ENCODE results near the gene FAM120B. TPM values are rescaled to one million over a fixed set of nuclear protein-coding genes. Genes with fewer than 3 reads are reported as not detected.

The FAM120B gene
- total RNA-seq, 4 donors from 2014 or later, result 10.7 to 17.0 (median 13.5) TPM

- intact Hi-C loops (cut with DNase I; ENCODE audit: low total_unique reads), result no loop called here
- ATAC-seq (no peak), DNase-seq (no peak)
- Histone ChIP-seq H3K36me3 (no peaks in the 10 kb centered on the region), H3K4me1 (peaks cover 16 to 28% of the 10 kb centered on the region in 2 donors), H3K27ac (no peak overlapping the region), H3K27me3 (peaks cover 56 to 62% (median 61%) of the 10 kb centered on the region in 3 donors), H3K9me3 (no peaks in the 10 kb centered on the region), H3K4me3 (peak overlapping the region in 3 of 4 donors; percentile 51 to 77 (median 68))
- TF ChIP-seq POLR2A (IDR thresholded peaks at IDR 0.05) (no peak), CTCF (IDR thresholded peaks at IDR 0.05 in 4 of 5, conservative IDR thresholded peaks at IDR 0.05 in 1 of 5) (no peak)
- in situ Hi-C loops (cut with MboI; ENCODE audit: low sequenced_read_pairs in 4 of 4), result loop anchor here (10.0 to 25.0 kb wide), 3 partner anchors 259 to 462 kb away; no protein-coding TSS in a partner anchor
These were observed 10.2 kb upstream of the FAM120B start for GRCh38 chr6:170296423-170296745.

GRCh38 chr6:170296746-170297575, 9.6 kb upstream of the FAM120B start:
- no peak overlapping the region for H3K27ac ChIP-seq
- intact Hi-C loops (cut with DNase I; ENCODE audit: low total_unique reads), result no loop called here
- peaks cover 12 to 22% of the 10 kb centered on the region in 2 donors for H3K4me1 ChIP-seq
- H3K4me3 ChIP-seq, result no peak overlapping the region
- in situ Hi-C loops (cut with MboI; ENCODE audit: low sequenced_read_pairs in 4 of 4), result loop anchor here (10.0 to 25.0 kb wide), 3 partner anchors 260 to 462 kb away; no protein-coding TSS in a partner anchor
- TF ChIP-seq POLR2A (IDR thresholded peaks at IDR 0.05) (no peak), CTCF (IDR thresholded peaks at IDR 0.05 in 4 of 5, conservative IDR thresholded peaks at IDR 0.05 in 1 of 5) (no peak)
- DNase-seq, result no peak
- peaks cover 51 to 56% (median 55%) of the 10 kb centered on the region in 3 donors for H3K27me3 ChIP-seq
- H3K9me3 ChIP-seq, result no peaks in the 10 kb centered on the region
- no peak for ATAC-seq
- H3K36me3 ChIP-seq, result no peaks in the 10 kb centered on the region

- Histone ChIP-seq H3K27ac (no peak overlapping the region), H3K27me3 (peaks cover 43 to 49% (median 48%) of the 10 kb centered on the region in 3 donors), H3K36me3 (no peaks in the 10 kb centered on the region), H3K9me3 (no peaks in the 10 kb centered on the region), H3K4me1 (peaks cover 5 to 14% of the 10 kb centered on the region in 2 donors), H3K4me3 (no peak overlapping the region)
- no peak for DNase-seq
- intact Hi-C loops (cut with DNase I; ENCODE audit: low total_unique reads), result no loop called here
- in situ Hi-C loops (cut with MboI; ENCODE audit: low sequenced_read_pairs in 4 of 4), result loop anchor here (10.0 to 25.0 kb wide), 3 partner anchors 260 to 463 kb away; no protein-coding TSS in a partner anchor
- ATAC-seq, result no peak
- TF ChIP-seq POLR2A (IDR thresholded peaks at IDR 0.05), result no peak
- TF ChIP-seq CTCF (IDR thresholded peaks at IDR 0.05 in 4 of 5, conservative IDR thresholded peaks at IDR 0.05 in 1 of 5), result no peak
These were observed 8.8 kb upstream of the FAM120B start for GRCh38 chr6:170297576-170298330.

GRCh38 chr6:170298688-170299087, 7.9 kb upstream of the FAM120B start:
- H3K36me3 ChIP-seq, result no peaks in the 10 kb centered on the region
- no peak overlapping the region for H3K4me3 ChIP-seq
- intact Hi-C loops (cut with DNase I; ENCODE audit: low total_unique reads) (no loop called here), in situ Hi-C loops (cut with MboI; ENCODE audit: low sequenced_read_pairs in 4 of 4) (loop anchor here (10.0 to 25.0 kb wide), 3 partner anchors 261 to 464 kb away; no protein-coding TSS in a partner anchor)
- ATAC-seq, result peak; percentile 40 to 68
- H3K27me3 ChIP-seq, result peaks cover 36 to 39% (median 39%) of the 10 kb centered on the region in 3 donors
- peaks cover 5 to 14% of the 10 kb centered on the region in 2 donors for H3K4me1 ChIP-seq
- H3K9me3 ChIP-seq, result no peaks in the 10 kb centered on the region
- H3K27ac ChIP-seq, result no peak overlapping the region
- DNase-seq, result peak in 1 of 2 donors; percentile 52
- TF ChIP-seq CTCF (IDR thresholded peaks at IDR 0.05 in 4 of 5, conservative IDR thresholded peaks at IDR 0.05 in 1 of 5) (no peak), POLR2A (IDR thresholded peaks at IDR 0.05) (no peak)

Data from gastrocnemius medialis (tissue), 4 donors.